ENCODE results near the gene NAA80. TPM values are rescaled to one million over a fixed set of nuclear protein-coding genes. Genes with fewer than 3 reads are reported as not detected.

NAA80 gene
- total RNA-seq, 1 donor: 6.5 TPM

- Histone ChIP-seq H3K4me1 (ENCODE audit: insufficient read depth, low read length) (peaks cover 50% of the 10 kb centered on the region), H3K36me3 (ENCODE audit: insufficient read depth, low read length) (peaks cover 30% of the 10 kb centered on the region), H3K4me2 (ENCODE audit: insufficient read depth, low read length) (peak overlapping the region; percentile 83), H3K27me3 (ENCODE audit: insufficient read depth, low read length) (no peaks in the 10 kb centered on the region), H3K79me2 (ENCODE audit: insufficient read depth, low read length) (peaks cover 91% of the 10 kb centered on the region), H3K27ac (ENCODE audit: low read depth, low read length) (peak overlapping the region; percentile 84), H4K20me1 (ENCODE audit: insufficient read depth, low read length) (peaks cover 49% of the 10 kb centered on the region), H3K4me3 (ENCODE audit: insufficient read depth, low read length) (peak overlapping the region; percentile 37), H2AFZ (ENCODE audit: low read length) (no peak overlapping the region), H3K9me3 (ENCODE audit: low read depth, low read length) (no peaks in the 10 kb centered on the region)
- no peak for TF ChIP-seq CTCF (IDR thresholded peaks at IDR 0.05; ENCODE audit: extremely low read depth, low read depth, low read length)
- no peak for DNase-seq (ENCODE audit: insufficient read length, low spot score, missing footprints)
These were observed 35.3 kb upstream of the NAA80 start for GRCh38 chr3:50334339-50335075.

- Histone ChIP-seq H4K20me1 (ENCODE audit: insufficient read depth, low read length) (peaks cover 49% of the 10 kb centered on the region), H2AFZ (ENCODE audit: low read length) (no peak overlapping the region), H3K4me3 (ENCODE audit: insufficient read depth, low read length) (peak overlapping the region; percentile 37), H3K36me3 (ENCODE audit: insufficient read depth, low read length) (peaks cover 34% of the 10 kb centered on the region), H3K4me1 (ENCODE audit: insufficient read depth, low read length) (peaks cover 45% of the 10 kb centered on the region), H3K9me3 (ENCODE audit: low read depth, low read length) (no peaks in the 10 kb centered on the region), H3K27me3 (ENCODE audit: insufficient read depth, low read length) (no peaks in the 10 kb centered on the region), H3K4me2 (ENCODE audit: insufficient read depth, low read length) (peak overlapping the region; percentile 83), H3K27ac (ENCODE audit: low read depth, low read length) (peak overlapping the region; percentile 84), H3K79me2 (ENCODE audit: insufficient read depth, low read length) (peaks cover 86% of the 10 kb centered on the region)
- DNase-seq (ENCODE audit: insufficient read length, low spot score, missing footprints): peak; percentile 97
- no peak for TF ChIP-seq CTCF (IDR thresholded peaks at IDR 0.05; ENCODE audit: extremely low read depth, low read depth, low read length)
These were observed 34.6 kb upstream of the NAA80 start for GRCh38 chr3:50333744-50334328.

GRCh38 chr3:50331364-50331907 lies 32.2 kb upstream of the NAA80 start:
- H4K20me1 ChIP-seq (ENCODE audit: insufficient read depth, low read length): peaks cover 53% of the 10 kb centered on the region
- H3K27me3 ChIP-seq (ENCODE audit: insufficient read depth, low read length): no peaks in the 10 kb centered on the region
- H3K79me2 ChIP-seq (ENCODE audit: insufficient read depth, low read length): peaks cover 83% of the 10 kb centered on the region
- no peak overlapping the region for H2AFZ ChIP-seq (ENCODE audit: low read length)
- H3K4me1 ChIP-seq (ENCODE audit: insufficient read depth, low read length): peaks cover 47% of the 10 kb centered on the region
- DNase-seq (ENCODE audit: insufficient read length, low spot score, missing footprints): no peak
- no peak overlapping the region for H3K4me3 ChIP-seq (ENCODE audit: insufficient read depth, low read length)
- no peaks in the 10 kb centered on the region for H3K9me3 ChIP-seq (ENCODE audit: low read depth, low read length)
- no peak overlapping the region for H3K27ac ChIP-seq (ENCODE audit: low read depth, low read length)
- no peak for TF ChIP-seq CTCF (IDR thresholded peaks at IDR 0.05; ENCODE audit: extremely low read depth, low read depth, low read length)
- H3K4me2 ChIP-seq (ENCODE audit: insufficient read depth, low read length): no peak overlapping the region
- peaks cover 36% of the 10 kb centered on the region for H3K36me3 ChIP-seq (ENCODE audit: insufficient read depth, low read length)

- TF ChIP-seq CTCF (IDR thresholded peaks at IDR 0.05; ENCODE audit: extremely low read depth, low read depth, low read length): no peak
- peaks cover 47% of the 10 kb centered on the region for H3K36me3 ChIP-seq (ENCODE audit: insufficient read depth, low read length)
- H3K4me1 ChIP-seq (ENCODE audit: insufficient read depth, low read length): peaks cover 36% of the 10 kb centered on the region
- no peak overlapping the region for H3K4me3 ChIP-seq (ENCODE audit: insufficient read depth, low read length)
- no peaks in the 10 kb centered on the region for H3K9me3 ChIP-seq (ENCODE audit: low read depth, low read length)
- H3K27ac ChIP-seq (ENCODE audit: low read depth, low read length): no peak overlapping the region
- H3K4me2 ChIP-seq (ENCODE audit: insufficient read depth, low read length): no peak overlapping the region
- H4K20me1 ChIP-seq (ENCODE audit: insufficient read depth, low read length): peaks cover 44% of the 10 kb centered on the region
- no peaks in the 10 kb centered on the region for H3K27me3 ChIP-seq (ENCODE audit: insufficient read depth, low read length)
- DNase-seq (ENCODE audit: insufficient read length, low spot score, missing footprints): no peak
- no peak overlapping the region for H2AFZ ChIP-seq (ENCODE audit: low read length)
- H3K79me2 ChIP-seq (ENCODE audit: insufficient read depth, low read length): peaks cover 76% of the 10 kb centered on the region
These were observed 31.1 kb upstream of the NAA80 start for GRCh38 chr3:50330330-50330729.

All from osteoblast (primary cell).